NB4 (cell line): ENCODE data around the gene NTN4.

Experiments used
- CTCF ChIP-seq: IDR thresholded peaks from one replicate; pipeline ENCODE4 v1.5.1; 2012; ENCODE audit warnings: low read depth, low read length
- MYC ChIP-seq: IDR thresholded peaks from 2 replicates; pipeline ENCODE4 v1.6.1; 2011; ENCODE audit warnings: low read depth, low read length
- POLR2A ChIP-seq: IDR thresholded peaks from 2 replicates; pipeline ENCODE4 v1.6.1; 2011; ENCODE audit warnings: mild to moderate bottlenecking; ENCODE audit not compliant: insufficient read length; ENCODE audit errors: extremely low read depth
- TF ChIP-seq, protein P1 (sequence below): IDR thresholded peaks from 2 replicates; pipeline ENCODE4 v1.6.1; 2011; ENCODE audit warnings: low read depth, low read length

GRCh38 chr12:95784286-95784685, 6.3 kb downstream of the NTN4 start:
- TF ChIP-seq POLR2A = no peak
- no peak for TF ChIP-seq CTCF
- no peak for TF ChIP-seq MYC
- TF ChIP-seq, protein P1, sequence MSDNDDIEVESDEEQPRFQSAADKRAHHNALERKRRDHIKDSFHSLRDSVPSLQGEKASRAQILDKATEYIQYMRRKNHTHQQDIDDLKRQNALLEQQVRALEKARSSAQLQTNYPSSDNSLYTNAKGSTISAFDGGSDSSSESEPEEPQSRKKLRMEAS = no peak
